ENCODE data around the gene IKBKE. TPM values are rescaled to one million over a fixed set of nuclear protein-coding genes. Genes with fewer than 3 reads are reported as not detected.

The IKBKE gene
- polyA plus RNA-seq, 1 donor (not counting 4 experiments of a cell fraction or from before 2014, with no cell fraction given), result 8.9 TPM

DNA sequence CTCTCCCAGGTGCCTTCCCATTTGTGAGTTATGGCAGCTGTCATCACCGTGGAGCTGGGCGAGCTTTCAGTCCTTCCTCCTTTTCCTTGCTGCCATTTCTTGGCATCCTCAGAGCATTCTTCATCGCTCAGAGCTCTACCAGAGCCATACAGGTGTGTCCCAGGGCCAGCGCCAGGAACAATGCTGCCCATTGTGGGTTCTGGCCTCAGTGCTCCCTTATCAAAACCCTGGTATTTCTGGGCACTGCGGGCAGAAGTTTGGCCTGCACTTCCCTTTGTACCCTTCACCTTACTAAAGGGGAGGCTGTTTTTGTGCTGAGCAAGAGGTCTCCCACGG lies 65.5 kb downstream of the IKBKE start:
- Histone ChIP-seq H3K79me2 (ENCODE audit: control insufficient read depth, insufficient read depth, low read length) (no peaks in the 10 kb centered on the region), H3K9me1 (ENCODE audit: control insufficient read depth, extremely low read depth, insufficient read depth, low read length) (no peaks in the 10 kb centered on the region), H3K4me1 (ENCODE audit: control insufficient read depth, extremely low read depth, insufficient read depth, low read length) (peaks cover 3% of the 10 kb centered on the region), H3K4me3 (ENCODE audit: control insufficient read depth in 2 of 3, extremely low read depth in 1 of 3, insufficient read depth in 2 of 3, low read depth in 1 of 3, low read length in 3 of 3) (no peak overlapping the region), H3K36me3 (ENCODE audit: control insufficient read depth in 2 of 2, extremely low read depth in 1 of 2, insufficient read depth in 2 of 2, low read length in 2 of 2) (peaks cover 1 to 3% of the 10 kb centered on the region in 2 experiments), H3K9ac (ENCODE audit: control insufficient read depth, extremely low read depth, insufficient read depth, low read length) (no peak overlapping the region), H4K20me1 (ENCODE audit: control insufficient read depth, extremely low read depth, insufficient read depth, low read length) (no peaks in the 10 kb centered on the region), H2AFZ (ENCODE audit: control insufficient read depth, low read length) (no peak overlapping the region), H3K27me3 (ENCODE audit: control insufficient read depth, extremely low read depth, insufficient read depth, low read length) (no peaks in the 10 kb centered on the region), H3K9me3 (ENCODE audit: control insufficient read depth, low read depth, low read length) (no peaks in the 10 kb centered on the region), H3K27ac (ENCODE audit: control insufficient read depth, insufficient read depth, low read length) (no peak overlapping the region), H3K4me2 (ENCODE audit: control insufficient read depth, extremely low read depth, insufficient read depth, low read depth, low read length) (no peak overlapping the region)
- FAIRE-seq (peak; percentile 60), DNase-seq (ENCODE audit: low read depth, low spot score) (no peak)
- dilution Hi-C loops (cut with MboI; ENCODE audit: extremely low pct_ligation_motif_present, low sequenced_read_pairs), result no loop called here
- TF ChIP-seq EZH2 (IDR thresholded peaks at IDR 0.05; ENCODE audit: low read length), result no peak
- TF ChIP-seq, protein P1, sequence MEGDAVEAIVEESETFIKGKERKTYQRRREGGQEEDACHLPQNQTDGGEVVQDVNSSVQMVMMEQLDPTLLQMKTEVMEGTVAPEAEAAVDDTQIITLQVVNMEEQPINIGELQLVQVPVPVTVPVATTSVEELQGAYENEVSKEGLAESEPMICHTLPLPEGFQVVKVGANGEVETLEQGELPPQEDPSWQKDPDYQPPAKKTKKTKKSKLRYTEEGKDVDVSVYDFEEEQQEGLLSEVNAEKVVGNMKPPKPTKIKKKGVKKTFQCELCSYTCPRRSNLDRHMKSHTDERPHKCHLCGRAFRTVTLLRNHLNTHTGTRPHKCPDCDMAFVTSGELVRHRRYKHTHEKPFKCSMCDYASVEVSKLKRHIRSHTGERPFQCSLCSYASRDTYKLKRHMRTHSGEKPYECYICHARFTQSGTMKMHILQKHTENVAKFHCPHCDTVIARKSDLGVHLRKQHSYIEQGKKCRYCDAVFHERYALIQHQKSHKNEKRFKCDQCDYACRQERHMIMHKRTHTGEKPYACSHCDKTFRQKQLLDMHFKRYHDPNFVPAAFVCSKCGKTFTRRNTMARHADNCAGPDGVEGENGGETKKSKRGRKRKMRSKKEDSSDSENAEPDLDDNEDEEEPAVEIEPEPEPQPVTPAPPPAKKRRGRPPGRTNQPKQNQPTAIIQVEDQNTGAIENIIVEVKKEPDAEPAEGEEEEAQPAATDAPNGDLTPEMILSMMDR (optimal IDR thresholded peaks at IDR 0.05 in 1 of 3, IDR thresholded peaks at IDR 0.05 in 1 of 3, conservative IDR thresholded peaks at IDR 0.05 in 1 of 3; ENCODE audit: extremely low read depth in 1 of 3, insufficient read depth in 2 of 3, low read length in 3 of 3), result no peak

DNA sequence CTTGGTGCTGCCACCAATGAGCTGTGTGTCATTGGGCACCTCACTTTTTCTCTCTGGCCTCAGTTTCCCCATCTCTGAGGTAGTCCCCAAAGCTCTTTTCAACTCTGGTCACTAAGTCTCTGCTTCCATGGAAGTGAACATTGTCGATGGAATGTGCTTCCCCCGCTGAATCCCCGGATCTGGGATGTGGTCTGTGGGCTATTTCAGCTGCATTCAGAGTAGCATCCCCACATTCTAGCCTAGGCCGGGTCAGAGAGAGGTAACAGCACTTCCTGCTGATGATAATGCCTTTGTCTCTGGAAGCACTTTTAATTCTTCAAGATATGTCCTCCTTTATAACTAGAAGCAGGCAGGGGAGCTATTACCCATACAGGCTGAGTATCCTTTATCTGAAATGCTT lies 66.9 kb downstream of the IKBKE start:
- H3K27me3 ChIP-seq (ENCODE audit: control insufficient read depth, extremely low read depth, insufficient read depth, low read length), result no peaks in the 10 kb centered on the region
- DNase-seq (ENCODE audit: low read depth, low spot score), result no peak
- no peaks in the 10 kb centered on the region for H4K20me1 ChIP-seq (ENCODE audit: control insufficient read depth, extremely low read depth, insufficient read depth, low read length)
- H3K27ac ChIP-seq (ENCODE audit: control insufficient read depth, insufficient read depth, low read length), result no peak overlapping the region
- peaks cover 3% of the 10 kb centered on the region for H3K4me1 ChIP-seq (ENCODE audit: control insufficient read depth, extremely low read depth, insufficient read depth, low read length)
- no peak overlapping the region for H3K4me2 ChIP-seq (ENCODE audit: control insufficient read depth, extremely low read depth, insufficient read depth, low read depth, low read length)
- H3K9me3 ChIP-seq (ENCODE audit: control insufficient read depth, low read depth, low read length), result no peaks in the 10 kb centered on the region
- no peaks in the 10 kb centered on the region for H3K9me1 ChIP-seq (ENCODE audit: control insufficient read depth, extremely low read depth, insufficient read depth, low read length)
- H3K79me2 ChIP-seq (ENCODE audit: control insufficient read depth, insufficient read depth, low read length), result no peaks in the 10 kb centered on the region
- dilution Hi-C loops (cut with MboI; ENCODE audit: extremely low pct_ligation_motif_present, low sequenced_read_pairs), result no loop called here
- no peak overlapping the region for H2AFZ ChIP-seq (ENCODE audit: control insufficient read depth, low read length)
- TF ChIP-seq, protein P1 (optimal IDR thresholded peaks at IDR 0.05 in 1 of 3, IDR thresholded peaks at IDR 0.05 in 1 of 3, conservative IDR thresholded peaks at IDR 0.05 in 1 of 3; ENCODE audit: extremely low read depth in 1 of 3, insufficient read depth in 2 of 3, low read length in 3 of 3), result no peak
- no peak for TF ChIP-seq EZH2 (IDR thresholded peaks at IDR 0.05; ENCODE audit: low read length)
- no peak for FAIRE-seq
- no peak overlapping the region for H3K4me3 ChIP-seq (ENCODE audit: control insufficient read depth in 2 of 3, extremely low read depth in 1 of 3, insufficient read depth in 2 of 3, low read depth in 1 of 3, low read length in 3 of 3)
- no peak overlapping the region for H3K9ac ChIP-seq (ENCODE audit: control insufficient read depth, extremely low read depth, insufficient read depth, low read length)
- peaks cover 1 to 3% of the 10 kb centered on the region in 2 experiments for H3K36me3 ChIP-seq (ENCODE audit: control insufficient read depth in 2 of 2, extremely low read depth in 1 of 2, insufficient read depth in 2 of 2, low read length in 2 of 2)

All from keratinocyte (primary cell).